T-helper 1 cell treated with Interleukin-12 subunit alpha and Interleukin-12 subunit beta and Interleukin-4 antibody, amounts not matched to agents 30 μg/mL and 1 μg/mL, for 36 hours (primary cell): ENCODE measurements around the gene NSL1.
"Not testable (repeated sequence)": the region's sequence is repeated elsewhere in the genome, so short reads cannot be mapped to it uniquely, and the experiment has no call there.

ENCODE experiments used
- H3K27ac Mint-ChIP-seq: one replicate; pipeline ENCODE4 v1.8.0; 2021; ENCODE audit warnings: mild to moderate bottlenecking, mixed read lengths
- H3K27me3 Mint-ChIP-seq: one replicate; pipeline ENCODE4 v1.8.0; 2021; ENCODE audit warnings: low read depth, mixed read lengths
- H3K36me3 Mint-ChIP-seq: one replicate; pipeline ENCODE4 v1.8.0; 2021; ENCODE audit warnings: low read depth, mixed read lengths
- H3K4me1 Mint-ChIP-seq: one replicate; pipeline ENCODE4 v1.8.0; 2021; ENCODE audit warnings: low read depth, mixed read lengths
- H3K4me3 Mint-ChIP-seq: one replicate; pipeline ENCODE4 v1.8.0; 2021; ENCODE audit warnings: mild to moderate bottlenecking, moderate library complexity, mixed read lengths
- H3K9me3 Mint-ChIP-seq: one replicate; pipeline ENCODE4 v1.8.0; 2021; ENCODE audit warnings: mixed read lengths

Gene NSL1, protein sequence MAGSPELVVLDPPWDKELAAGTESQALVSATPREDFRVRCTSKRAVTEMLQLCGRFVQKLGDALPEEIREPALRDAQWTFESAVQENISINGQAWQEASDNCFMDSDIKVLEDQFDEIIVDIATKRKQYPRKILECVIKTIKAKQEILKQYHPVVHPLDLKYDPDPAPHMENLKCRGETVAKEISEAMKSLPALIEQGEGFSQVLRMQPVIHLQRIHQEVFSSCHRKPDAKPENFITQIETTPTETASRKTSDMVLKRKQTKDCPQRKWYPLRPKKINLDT

DNA sequence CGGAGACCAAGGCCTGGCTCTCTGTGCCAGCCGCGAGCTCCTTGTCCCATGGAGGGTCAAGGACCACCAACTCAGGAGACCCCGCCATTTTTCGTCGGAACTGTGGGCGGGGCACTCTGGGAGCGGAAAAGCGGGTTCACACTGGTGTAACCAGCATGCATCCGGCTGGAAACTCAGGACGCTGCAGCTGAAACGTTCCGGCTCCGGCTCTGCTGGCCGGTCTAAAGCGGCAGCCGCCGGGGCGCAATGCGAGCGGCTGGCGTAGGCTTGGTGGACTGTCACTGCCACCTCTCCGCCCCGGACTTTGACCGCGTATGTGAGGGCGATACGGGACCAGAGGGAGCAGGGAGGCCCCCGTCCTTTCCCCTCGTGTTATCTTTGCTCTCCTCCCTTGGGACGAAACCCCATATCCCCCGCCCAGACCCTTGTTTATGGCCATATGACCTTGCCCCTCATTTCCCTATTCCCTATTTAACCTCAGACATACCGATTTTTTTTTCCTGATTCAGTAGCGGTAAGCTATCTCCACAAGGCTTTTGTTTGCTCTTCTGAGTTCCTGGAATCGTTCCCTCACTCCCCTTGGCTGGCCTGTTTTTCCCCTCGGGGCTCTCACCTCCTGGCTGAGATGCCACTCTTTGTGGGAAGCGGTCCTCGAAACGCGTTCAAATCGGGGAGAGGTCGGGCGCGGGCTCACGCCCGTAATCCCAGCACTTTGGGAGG is at the start of gene NSL1, which contains the start of gene TATDN3:
Gene NSL1 (minus strand): TSS at position 102 of the 720 bp plus-strand sequence. CDS start 14 bp downstream, at position 88.
Gene TATDN3 (plus strand): TSS at position 219 of the 720 bp plus-strand sequence. CDS start 28 bp downstream, at position 247.
- H3K36me3 Mint-ChIP-seq = peaks cover 14% of the 10 kb centered on the region
- H3K27me3 Mint-ChIP-seq = no peaks in the 10 kb centered on the region
- peaks cover 9% of the 10 kb centered on the region for H3K9me3 Mint-ChIP-seq
- peak within 1 kb of the TSS; percentile 99 for H3K27ac Mint-ChIP-seq
- H3K4me1 Mint-ChIP-seq = peaks cover 28% of the 10 kb centered on the region
- peak within 1 kb of the TSS; percentile 100 for H3K4me3 Mint-ChIP-seq

DNA sequence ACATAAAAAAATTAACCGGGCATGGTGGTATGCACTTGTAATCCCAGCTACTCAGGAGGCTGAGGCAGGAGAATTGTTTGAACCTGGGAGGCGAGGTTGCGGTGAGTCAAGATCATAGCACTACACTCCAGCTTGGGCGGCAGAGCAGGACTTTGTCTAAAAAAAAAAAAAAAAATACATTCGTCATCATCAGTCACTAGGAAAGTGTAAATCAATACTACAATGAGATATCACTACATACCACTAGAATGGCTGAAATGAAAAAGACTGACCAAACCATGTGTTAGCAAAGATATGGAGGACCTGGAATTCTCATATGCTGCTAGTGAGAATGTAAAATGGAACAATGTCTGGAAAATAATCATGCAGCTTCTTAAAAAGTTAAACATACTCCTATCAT is 46.6 kb upstream of the NSL1 start:
- Mint-ChIP-seq H3K27ac (no peak overlapping the region), H3K36me3 (no peaks in the 10 kb centered on the region), H3K4me3 (no peak overlapping the region), H3K4me1 (no peaks in the 10 kb centered on the region), H3K27me3 (no peaks in the 10 kb centered on the region), H3K9me3 (no peaks in the 10 kb centered on the region)

DNA sequence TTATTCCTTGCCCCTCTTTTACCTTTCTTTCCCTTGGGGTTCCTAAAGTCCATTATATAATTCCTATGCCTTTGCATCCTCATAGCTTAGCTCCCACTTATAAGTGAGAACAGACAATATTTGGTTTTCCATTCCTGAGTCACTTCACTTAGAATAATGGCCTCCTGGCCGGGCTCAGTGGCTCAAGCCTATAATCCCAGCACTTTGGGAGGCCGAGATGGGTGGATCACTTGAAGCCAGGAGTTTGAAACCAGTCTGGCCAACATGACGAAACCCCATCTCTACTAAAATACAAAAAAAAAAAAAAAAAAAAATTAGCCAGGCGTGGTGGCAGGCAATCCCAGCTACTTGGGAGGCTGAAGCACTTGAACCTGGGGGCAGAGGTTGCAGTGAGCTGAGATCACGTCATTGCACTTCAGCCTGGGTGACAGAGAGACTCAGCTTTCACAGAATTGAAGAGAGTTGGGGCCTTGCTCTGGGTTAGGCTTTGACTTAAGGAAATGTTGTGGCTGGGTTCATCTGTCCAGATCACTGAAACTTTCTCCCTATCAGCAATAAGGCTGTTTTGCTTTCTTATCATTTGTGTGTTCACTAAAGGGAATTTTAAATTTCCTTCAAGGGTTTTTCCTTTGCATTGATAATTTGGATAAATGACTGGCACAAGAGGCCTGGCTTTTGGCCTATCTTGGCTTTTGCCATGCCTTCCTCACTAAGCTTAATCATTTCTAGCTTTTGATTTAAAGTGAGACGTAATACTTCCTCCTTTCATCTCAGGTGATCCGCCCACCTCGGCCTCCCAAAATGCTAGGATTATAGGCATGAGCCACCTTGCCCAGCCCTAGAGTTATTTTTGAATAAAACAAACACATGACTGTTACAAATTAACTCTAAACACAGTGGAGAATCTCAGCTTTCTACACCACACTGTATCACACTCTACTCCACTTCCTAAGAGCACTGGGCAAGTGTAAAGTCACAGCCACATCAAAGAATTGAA is 41.9 kb upstream of the NSL1 start:
- H3K36me3 Mint-ChIP-seq, H3K9me3 Mint-ChIP-seq, H3K4me3 Mint-ChIP-seq, H3K27me3 Mint-ChIP-seq, H3K4me1 Mint-ChIP-seq, H3K27ac Mint-ChIP-seq: not testable (repeated sequence)

DNA sequence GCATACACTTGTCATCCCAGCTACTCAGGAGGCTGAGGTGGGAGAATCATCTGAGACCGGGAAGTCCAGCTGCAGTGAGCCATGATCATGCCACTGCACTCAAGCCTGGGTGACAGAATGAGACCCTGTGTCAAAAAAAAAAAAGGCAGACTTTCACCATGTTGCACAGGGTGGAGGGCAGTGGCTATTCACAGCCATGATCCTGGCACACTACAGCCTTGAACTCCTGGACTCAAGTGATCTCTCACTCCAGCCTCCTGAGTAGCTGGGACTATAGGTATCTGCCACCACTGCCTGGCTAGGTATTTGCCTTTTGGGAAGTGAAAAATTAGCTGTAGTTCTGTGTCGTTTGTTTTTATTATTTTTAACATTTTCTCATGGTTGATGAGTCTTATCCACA is 36.8 kb upstream of the NSL1 start:
- H3K27ac Mint-ChIP-seq = no peak overlapping the region
- no peak overlapping the region for H3K4me3 Mint-ChIP-seq
- peaks cover 16% of the 10 kb centered on the region for H3K9me3 Mint-ChIP-seq
- no peaks in the 10 kb centered on the region for H3K4me1 Mint-ChIP-seq
- peaks cover 3% of the 10 kb centered on the region for H3K36me3 Mint-ChIP-seq
- H3K27me3 Mint-ChIP-seq = peaks cover 20% of the 10 kb centered on the region

DNA sequence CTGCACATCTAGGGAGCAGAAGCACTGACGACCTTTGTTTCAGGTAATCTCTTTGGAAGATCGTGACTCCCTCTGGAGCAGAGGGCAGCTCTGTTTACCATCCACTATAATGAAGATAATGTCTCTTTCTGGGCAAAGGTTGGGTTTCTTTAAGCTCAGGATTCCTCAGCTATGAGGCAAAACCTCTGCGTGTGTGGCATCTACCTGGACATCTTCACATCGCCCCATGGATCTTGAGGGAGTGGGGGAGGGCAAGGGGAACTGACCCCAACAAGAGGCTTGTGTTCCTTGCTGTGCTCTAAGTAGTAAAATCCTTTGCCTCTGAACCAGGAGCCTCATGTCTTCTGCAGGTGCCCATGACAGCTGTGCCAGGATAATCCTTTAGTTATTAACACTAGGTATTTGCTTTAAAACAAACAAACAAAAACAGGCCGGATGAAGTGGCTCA is 36.3 kb upstream of the NSL1 start:
- H3K9me3 Mint-ChIP-seq = peaks cover 16% of the 10 kb centered on the region
- no peak overlapping the region for H3K27ac Mint-ChIP-seq

DNA sequence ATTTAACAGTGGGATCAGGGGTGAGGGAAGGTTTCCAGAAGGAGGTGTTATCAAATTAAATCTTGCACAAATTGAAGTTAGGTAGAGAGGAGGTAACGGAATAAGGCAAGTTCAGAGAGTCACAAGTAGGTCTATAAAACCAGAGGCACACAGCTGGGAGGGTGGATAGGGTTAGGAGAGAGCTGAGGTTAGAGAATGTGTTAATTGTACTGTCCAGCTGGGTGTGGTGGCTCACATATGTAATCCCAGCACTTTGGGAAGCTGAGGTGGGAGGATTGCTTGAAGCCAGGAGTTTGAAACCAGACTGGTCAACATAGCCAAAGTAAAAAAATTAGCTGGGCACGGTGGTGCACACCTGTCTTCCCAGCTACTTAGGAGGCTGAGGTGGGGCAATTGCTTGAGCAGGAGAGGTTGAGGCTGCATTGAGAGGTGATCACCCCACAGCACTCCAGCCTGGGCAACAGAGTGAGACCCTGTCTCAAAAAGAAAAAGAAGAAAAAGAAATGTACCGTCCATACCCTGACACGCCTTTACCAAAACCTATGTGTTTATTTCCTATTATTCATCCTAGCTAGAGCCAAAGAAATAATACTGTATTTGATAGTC is 35.7 kb upstream of the NSL1 start:
- Mint-ChIP-seq H3K36me3 (peaks cover 3% of the 10 kb centered on the region), H3K9me3 (peaks cover 16% of the 10 kb centered on the region), H3K27ac (no peak overlapping the region), H3K4me1 (no peaks in the 10 kb centered on the region), H3K4me3 (no peak overlapping the region), H3K27me3 (peaks cover 20% of the 10 kb centered on the region)

More for the DNA sequence above, 36.3 kb upstream of the NSL1 start:
- Mint-ChIP-seq H3K4me1 (no peaks in the 10 kb centered on the region), H3K27me3 (peaks cover 20% of the 10 kb centered on the region), H3K36me3 (peaks cover 3% of the 10 kb centered on the region), H3K4me3 (no peak overlapping the region)

DNA sequence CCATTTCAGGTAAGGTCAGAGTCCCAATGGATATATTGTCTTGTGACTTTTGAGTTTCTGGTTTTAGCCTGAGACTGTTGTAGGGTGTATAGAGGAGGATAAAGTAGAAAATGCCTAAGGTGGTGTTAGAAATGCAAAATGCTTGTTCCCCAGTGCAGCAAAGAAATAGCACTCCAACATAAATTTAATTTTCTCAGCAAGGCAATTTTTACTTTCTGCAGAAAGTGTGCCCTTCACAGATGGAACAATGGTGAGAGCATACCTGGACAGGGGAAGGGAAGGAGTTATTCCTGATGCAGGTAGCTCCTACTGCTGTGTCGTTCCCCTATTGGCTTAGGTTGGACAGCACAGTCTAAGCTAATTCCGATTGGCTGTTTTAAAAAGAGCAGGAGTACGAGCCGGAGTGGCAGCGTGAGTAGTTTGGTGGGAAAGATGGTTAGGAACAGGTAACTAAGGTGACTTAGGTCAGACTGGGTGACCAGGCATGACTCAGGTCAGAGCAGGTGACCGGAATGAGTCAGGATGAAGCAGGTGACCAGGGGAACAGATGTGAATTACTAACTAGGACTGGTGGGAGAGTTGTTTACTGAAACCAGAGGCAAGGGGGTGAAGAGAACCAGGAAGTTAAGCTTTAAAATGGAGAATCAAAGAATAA is 34.3 kb upstream of the NSL1 start:
- no peak overlapping the region for H3K4me3 Mint-ChIP-seq
- peaks cover 16% of the 10 kb centered on the region for H3K9me3 Mint-ChIP-seq
- H3K27ac Mint-ChIP-seq = no peak overlapping the region
- H3K27me3 Mint-ChIP-seq = peaks cover 20% of the 10 kb centered on the region
- H3K4me1 Mint-ChIP-seq = no peaks in the 10 kb centered on the region
- H3K36me3 Mint-ChIP-seq = peaks cover 3% of the 10 kb centered on the region

DNA sequence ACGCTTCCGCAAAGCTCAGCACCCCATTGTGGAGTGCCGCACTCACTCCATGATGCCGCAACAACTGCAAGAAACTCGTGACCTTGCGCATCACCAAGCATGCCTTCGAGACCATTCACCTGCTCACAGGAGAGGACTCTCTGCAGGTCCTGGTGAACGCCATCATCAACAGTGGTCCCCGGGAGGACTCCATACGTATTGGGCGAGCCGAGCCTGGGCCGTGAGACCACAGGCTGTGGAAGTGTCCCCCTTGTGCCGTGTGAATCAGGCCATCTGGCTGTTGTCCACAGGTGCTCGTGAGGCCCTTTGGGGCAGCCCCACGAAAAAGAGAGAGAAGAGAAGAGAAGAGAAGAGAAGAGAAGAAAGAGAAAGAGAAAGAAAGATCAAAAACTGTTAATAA is 32.6 kb upstream of the NSL1 start:
- peaks cover 3% of the 10 kb centered on the region for H3K36me3 Mint-ChIP-seq
- no peak overlapping the region for H3K27ac Mint-ChIP-seq
- peaks cover 4% of the 10 kb centered on the region for H3K4me1 Mint-ChIP-seq
- no peak overlapping the region for H3K4me3 Mint-ChIP-seq
- H3K27me3 Mint-ChIP-seq = peaks cover 24% of the 10 kb centered on the region
- H3K9me3 Mint-ChIP-seq = peaks cover 16% of the 10 kb centered on the region

DNA sequence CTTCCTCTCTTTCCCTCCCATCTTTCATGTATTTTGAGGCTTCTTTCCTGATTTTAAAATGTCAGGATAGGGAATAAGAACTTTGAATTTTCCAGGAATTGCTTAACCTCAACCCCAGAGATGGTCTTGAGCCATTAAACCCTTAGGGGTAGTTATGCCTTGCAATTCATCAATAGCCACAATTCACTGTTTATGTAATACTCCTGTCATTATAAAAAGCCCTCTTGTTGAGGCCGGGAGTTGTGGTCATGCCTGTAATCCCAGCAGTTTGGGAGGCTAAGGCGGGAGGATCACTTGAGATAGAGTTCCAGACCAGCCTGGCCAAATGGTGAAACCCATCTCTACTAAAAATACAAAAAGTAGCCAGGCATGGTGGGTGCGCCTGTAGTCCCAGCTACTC is 31.4 kb upstream of the NSL1 start:
- Mint-ChIP-seq H3K27ac (no peak overlapping the region), H3K9me3 (peaks cover 16% of the 10 kb centered on the region), H3K4me1 (peaks cover 4% of the 10 kb centered on the region), H3K4me3 (no peak overlapping the region), H3K36me3 (peaks cover 3% of the 10 kb centered on the region), H3K27me3 (peaks cover 16% of the 10 kb centered on the region)

DNA sequence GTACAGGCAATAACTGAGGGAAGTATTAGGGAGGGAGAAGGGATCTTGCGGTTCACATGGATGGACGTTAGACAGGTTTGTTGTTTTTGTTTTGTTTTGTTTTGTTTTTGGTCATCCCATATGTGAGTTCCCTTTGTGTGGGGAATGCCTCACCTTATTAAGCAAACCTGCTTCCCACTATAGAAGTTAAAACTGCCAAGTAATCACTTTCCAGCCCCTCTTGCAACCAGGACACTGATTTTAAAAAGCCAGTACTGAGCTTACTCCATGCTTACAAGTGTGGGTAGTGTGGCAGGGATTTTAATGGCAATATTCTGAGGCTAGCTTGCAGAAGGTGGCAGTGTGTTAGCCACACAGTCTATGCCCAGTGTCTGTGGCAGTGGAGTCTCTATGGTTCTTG is 29.4 kb upstream of the NSL1 start:
- no peak overlapping the region for H3K4me3 Mint-ChIP-seq
- H3K27me3 Mint-ChIP-seq = peaks cover 8% of the 10 kb centered on the region
- H3K27ac Mint-ChIP-seq = no peak overlapping the region
- peaks cover 12% of the 10 kb centered on the region for H3K9me3 Mint-ChIP-seq
- H3K4me1 Mint-ChIP-seq = peaks cover 4% of the 10 kb centered on the region
- peaks cover under 1% of the 10 kb centered on the region for H3K36me3 Mint-ChIP-seq

DNA sequence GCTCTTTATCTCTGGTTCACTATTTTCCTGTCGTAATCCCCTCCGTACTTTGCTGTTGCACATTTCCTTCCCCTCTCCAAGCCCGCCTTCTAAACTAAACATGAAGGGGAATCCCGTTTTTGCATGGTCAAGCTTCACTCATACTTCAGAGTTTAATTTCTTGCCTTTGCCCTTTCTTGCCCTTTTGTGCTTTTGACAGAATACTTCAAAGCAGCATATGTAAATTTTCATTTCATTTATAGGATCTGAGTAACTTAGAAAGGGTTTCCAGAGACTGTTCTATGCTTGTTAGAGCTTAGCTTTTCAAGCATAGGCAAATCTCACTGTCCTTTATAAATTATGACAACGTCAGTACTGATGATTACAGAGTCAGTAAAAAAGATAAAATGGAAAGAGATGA is 28.1 kb upstream of the NSL1 start:
- peaks cover 4% of the 10 kb centered on the region for H3K4me1 Mint-ChIP-seq
- peaks cover 2% of the 10 kb centered on the region for H3K36me3 Mint-ChIP-seq
- peaks cover 8% of the 10 kb centered on the region for H3K27me3 Mint-ChIP-seq
- H3K27ac Mint-ChIP-seq = no peak overlapping the region
- peaks cover 4% of the 10 kb centered on the region for H3K9me3 Mint-ChIP-seq
- no peak overlapping the region for H3K4me3 Mint-ChIP-seq

DNA sequence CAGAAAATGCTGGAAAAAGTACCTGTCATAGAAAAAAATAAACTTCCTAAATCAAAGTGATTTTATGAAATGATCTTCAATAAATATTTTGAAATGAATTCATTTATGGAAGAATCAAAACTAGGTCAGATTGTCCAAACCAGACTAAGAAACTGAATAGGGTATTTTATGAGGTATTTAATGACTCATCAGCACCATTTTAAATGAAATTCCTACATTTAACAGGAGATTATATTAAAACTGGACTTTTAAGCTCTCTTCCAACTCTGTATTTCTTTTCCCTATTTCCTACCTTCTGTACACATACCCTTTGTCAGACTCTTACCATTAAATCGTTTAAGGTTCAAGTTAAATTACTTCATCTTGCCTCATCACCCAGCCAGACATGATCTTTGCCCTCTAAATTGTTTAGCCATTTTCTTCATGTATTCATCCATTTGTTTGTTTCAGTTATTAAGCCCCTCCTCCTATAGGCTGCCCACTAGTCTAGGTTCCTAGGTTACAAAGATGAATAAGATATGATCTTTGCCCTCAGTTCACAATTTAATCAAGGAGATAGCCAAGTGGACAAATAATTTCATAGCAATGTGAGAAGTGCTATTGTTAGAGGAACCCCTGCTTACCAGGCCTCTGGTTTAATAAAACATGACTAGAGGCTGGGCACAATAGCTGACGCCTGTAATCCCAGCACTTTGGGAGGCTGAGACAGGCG is 25.1 kb upstream of the NSL1 start:
- no peak overlapping the region for H3K27ac Mint-ChIP-seq

More for the DNA sequence above, 25.1 kb upstream of the NSL1 start:
- H3K9me3 Mint-ChIP-seq = no peaks in the 10 kb centered on the region
- H3K27me3 Mint-ChIP-seq = peaks cover 6% of the 10 kb centered on the region
- no peak overlapping the region for H3K4me3 Mint-ChIP-seq
- peaks cover 4% of the 10 kb centered on the region for H3K4me1 Mint-ChIP-seq
- peaks cover 2% of the 10 kb centered on the region for H3K36me3 Mint-ChIP-seq
